HG03103 (cell line): ENCODE data around the gene PRELID2.
A peak's percentile ranks its signal among the peaks of the same experiment; 100 is the strongest.
"Not testable (repeated sequence)": the region's sequence is repeated elsewhere in the genome, so short reads cannot be mapped to it uniquely, and the experiment has no call there.

Experiments used
- ATAC-seq: cut with Tn5 transposase; IDR thresholded peaks from one replicate; pipeline ENCODE4 v1.9.1; 2021; ENCODE audit warnings: low read depth; ENCODE audit not compliant: unreplicated experiment

PRELID2 gene

GRCh38 chr5:145834917-145835847, at the start of gene PRELID2:
Gene PRELID2 (minus strand): TSS chr5:145835342. CDS start chr5:145835251, 91 bp downstream.
- peak; percentile 83 for ATAC-seq

GRCh38 chr5:145874765-145875164, 39.6 kb upstream of the PRELID2 start:
- no peak for ATAC-seq

DNA sequence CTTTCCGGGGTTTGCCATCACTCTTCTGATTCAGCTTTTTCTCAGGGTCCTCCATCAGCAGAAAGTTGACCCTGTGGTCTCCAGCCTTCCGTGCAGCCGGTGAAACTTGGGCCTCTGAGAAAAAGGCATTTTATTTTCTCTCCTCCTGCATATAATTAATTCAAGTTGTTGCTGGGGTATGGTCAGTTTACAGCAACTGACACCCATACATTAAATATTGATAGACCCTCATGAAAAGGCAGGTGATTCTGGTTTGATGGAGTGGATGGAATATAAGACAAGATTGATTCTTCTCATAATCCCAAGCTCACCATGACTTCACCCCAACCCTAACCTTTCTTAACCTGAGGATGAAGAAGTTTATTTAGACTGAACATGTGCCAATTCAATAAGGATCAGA, 37.8 kb upstream of the PRELID2 start, which contains the start of gene GRXCR2:
Gene GRXCR2 (minus strand): TSS at position 101 of the 400 bp plus-strand sequence. CDS start 46 bp downstream, at position 55.
- no peak for ATAC-seq

- no peak for ATAC-seq
Observed at GRCh38 chr5:145872486-145872885, 37.3 kb upstream of the PRELID2 start.

GRCh38 chr5:145869753-145870152, 34.6 kb upstream of the PRELID2 start:
- no peak for ATAC-seq

DNA sequence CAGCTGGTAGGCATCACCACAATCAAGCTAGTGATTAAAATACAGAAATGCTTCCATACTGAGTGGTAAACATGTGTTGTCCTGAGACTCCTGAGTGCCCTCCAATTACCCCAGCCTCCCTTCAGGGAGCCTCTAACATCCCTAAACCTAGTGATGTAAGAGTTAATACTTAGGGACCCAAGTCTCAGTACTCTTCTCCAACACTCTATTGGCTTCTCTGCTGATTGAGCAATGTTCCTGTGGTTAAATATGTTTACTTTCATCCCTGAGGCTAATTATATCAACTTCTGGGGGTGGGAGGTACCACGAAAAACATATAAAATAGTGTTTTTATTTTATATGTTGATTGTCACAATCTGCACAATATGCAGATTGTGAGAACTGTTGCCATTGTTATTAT, 32.7 kb upstream of the PRELID2 start:
- no peak for ATAC-seq

- ATAC-seq: not testable (repeated sequence)
Observed at GRCh38 chr5:145864432-145864831, 29.3 kb upstream of the PRELID2 start.

DNA sequence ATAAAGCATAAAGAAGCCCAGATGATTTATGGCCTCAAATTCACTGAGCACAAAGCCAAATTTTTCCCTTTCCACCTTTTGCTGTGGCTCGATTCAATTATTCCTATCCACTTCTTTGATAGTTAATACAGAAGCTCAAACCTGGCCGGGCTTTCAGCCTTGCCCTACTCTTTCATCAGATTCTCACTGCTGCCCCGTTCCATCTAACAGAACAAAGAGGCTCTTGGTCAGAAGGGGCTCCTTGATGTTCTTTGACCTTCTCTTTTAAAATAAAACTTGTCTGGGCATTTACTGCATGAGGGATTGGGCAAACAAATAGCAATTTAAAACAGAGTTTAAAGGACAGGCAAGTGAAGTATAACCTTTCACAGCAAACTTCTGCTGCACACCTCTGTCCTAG, 27.9 kb upstream of the PRELID2 start:
- ATAC-seq: no peak

GRCh38 chr5:145859897-145860296, 24.8 kb upstream of the PRELID2 start:
- no peak for ATAC-seq

DNA sequence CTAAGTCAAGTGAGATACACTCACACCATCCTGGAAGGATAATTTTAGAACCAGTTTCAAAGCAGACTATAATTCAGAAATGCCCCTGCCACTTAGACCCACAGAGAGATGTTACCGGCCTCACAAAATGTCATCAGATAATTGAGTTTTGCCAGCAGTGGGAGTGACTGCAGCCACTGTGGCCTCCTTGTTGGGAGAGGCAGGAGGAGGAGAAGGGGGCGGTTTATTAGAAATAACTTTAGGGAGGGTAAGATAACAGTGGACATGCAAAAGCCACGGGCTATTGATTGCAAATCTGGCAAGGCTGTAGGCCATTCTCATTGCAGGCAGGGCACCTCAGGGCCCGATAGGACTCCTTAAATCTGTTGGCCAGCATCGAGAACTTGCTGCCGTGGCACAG, 24.3 kb upstream of the PRELID2 start:
- ATAC-seq: no peak

DNA sequence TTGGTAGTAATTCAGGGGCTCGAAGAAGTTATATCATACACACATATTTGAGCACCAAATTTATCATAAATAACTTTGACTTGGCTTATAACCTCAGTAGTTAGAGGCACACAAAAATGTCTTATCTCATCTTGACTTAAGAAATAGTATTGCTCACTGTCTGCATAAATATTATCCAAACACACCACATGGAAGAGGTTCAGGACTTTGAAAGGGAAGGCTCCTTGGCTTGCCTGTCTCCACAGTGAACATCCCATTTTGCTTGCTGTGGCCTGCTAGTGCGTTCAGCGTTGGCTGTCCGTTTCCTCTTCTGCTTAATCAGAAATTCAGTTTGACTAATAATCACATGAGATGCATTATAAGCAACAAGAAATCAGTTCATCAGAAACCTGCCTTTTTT, 23.8 kb upstream of the PRELID2 start:
- no peak for ATAC-seq

DNA sequence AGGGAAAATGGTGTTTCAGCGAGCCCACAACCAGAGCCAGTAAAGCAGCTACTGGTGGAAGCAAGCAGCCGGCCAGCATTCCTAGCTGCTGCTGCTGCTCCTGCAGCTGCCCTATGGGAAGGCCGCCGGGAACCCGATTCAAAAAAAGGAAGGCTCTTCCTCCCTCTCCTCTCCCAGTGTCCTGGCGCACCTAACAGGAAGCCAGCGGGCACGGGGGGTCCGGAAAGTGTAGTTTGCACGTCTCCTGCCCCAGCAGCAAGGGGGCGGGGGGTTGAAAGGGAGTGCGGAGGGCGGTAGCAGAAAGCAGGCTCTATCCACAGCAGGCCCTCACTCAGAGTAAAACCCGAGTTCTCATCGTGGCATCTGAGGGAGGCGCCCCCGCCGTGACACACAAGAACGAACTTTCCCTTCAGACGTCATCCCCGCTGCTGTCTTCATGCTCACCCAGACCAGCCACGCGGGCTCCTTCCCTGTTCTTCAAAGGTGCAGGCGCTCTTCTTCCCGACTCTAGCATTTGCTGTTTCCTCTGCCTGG, 21.2 kb upstream of the PRELID2 start:
- ATAC-seq: no peak

DNA sequence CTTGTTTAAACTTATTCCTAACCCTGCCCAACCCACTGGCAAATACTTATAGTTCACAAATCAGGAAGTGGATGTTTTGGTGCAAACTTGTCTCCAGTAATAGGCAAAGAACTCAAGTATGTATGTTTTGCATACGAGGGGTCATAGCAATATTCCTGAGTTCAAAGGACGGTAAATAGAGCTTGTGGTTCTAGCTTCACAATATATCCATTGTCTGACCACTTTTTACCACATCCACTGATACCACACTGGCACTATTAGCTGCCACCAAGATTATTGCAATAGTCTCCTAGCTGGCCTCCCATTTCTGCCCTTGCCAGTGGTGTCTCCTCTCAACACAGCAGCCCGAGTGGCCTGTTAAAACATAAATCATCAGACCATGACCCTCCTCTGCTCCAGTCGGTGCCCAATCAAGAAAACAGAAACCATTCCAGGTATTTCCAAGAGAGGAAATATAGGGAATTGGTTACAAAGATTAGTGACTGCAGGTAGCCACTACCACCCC, 20.7 kb upstream of the PRELID2 start:
- ATAC-seq: no peak

DNA sequence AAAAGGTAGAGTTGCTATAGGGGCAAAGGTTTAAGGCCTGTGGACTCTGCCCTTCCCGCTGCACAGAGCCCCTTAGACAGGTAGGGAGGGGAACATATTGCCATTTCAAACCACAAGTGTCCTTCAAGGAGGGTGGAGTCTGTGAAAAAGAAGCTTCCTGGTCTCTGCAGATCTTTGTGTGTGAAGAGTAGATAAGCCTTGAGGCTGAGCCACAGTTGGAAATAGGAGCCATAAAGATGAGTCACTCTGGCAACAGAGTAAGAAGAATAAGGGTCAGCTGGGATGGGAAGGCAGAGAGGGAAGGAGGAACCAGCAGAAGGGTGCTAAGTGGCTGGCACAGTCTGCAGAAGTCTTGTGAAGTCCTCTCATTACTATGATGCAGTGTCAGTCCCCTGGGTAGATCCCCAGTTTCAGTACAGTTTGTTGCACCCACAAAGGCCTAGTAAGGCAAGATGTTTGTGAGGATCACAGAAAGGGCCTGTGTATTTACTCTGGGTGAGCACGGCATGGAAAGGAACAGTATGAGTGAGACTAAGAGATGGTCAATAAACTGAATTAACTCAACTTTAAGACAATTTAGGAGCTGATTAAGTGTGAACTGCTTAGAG, 19.6 kb upstream of the PRELID2 start:
- ATAC-seq: no peak

- ATAC-seq: no peak
Observed at GRCh38 chr5:145853781-145854376, 18.7 kb upstream of the PRELID2 start.

DNA sequence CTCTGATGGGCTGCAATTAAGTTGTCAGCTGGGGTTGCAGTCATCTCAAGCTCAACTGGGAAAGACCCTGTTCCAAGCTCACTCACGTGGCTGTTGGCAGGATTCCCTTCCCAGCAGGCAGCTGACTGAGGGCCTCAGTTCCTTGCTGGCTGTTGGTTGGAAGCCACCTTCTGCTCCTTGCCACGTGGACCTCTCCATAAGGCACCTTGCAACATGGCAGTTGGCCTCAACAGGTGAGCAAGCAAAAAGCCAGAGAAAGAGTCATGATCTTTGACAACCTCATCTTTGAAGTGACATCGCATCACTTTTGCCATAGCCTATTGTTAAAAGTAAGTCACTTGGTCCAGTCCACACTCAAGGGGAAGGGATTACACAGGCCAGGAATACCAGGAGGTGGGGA, 17.8 kb upstream of the PRELID2 start:
- no peak for ATAC-seq

DNA sequence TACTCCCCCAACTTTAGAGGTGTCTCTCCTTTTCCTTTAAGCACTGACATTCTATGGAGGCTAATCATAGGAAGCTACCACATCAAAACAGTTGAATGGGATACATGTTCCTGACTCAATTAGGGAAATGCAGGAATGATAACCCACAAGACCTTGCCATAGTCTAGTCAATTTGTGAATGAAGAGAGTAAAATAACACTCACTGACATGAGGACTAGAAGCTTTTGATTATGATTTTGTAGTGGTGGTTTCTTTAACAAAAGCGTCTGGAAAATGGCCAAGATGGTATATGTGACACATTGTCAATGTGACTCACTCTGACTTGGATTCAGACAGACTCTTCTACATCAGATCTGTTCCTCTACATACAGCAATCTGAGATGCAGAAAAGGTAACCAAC, 13.7 kb upstream of the PRELID2 start:
- no peak for ATAC-seq

GRCh38 chr5:145847499-145848497, 12.7 kb upstream of the PRELID2 start:
- ATAC-seq: no peak

DNA sequence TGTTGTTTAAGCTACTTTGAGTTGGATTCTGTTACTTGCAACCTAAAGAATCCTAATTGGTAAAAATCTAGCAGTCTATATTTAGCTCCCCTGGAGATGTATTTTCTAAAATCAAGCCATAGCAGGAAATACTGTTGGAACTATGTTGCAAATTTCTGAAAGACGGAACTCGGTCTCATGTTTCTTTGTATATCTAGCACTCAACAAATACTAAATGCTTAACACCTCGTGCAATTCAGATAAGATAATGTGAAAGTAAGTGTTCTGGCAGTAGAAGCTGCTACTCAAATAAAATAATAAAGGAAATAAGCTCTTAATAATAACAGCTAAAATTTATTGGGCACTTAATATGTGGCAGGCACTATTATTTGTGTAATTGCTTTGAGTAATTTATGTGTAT, 10.9 kb upstream of the PRELID2 start:
- ATAC-seq: no peak

GRCh38 chr5:145841299-145841698, 6.2 kb upstream of the PRELID2 start:
- ATAC-seq: no peak
